ENCODE results near the gene ICE2. TPM values are rescaled to one million over a fixed set of nuclear protein-coding genes. Genes with fewer than 3 reads are reported as not detected.

Gene ICE2
- total RNA-seq, 1 donor from 2014 or later: 95.3 TPM

DNA sequence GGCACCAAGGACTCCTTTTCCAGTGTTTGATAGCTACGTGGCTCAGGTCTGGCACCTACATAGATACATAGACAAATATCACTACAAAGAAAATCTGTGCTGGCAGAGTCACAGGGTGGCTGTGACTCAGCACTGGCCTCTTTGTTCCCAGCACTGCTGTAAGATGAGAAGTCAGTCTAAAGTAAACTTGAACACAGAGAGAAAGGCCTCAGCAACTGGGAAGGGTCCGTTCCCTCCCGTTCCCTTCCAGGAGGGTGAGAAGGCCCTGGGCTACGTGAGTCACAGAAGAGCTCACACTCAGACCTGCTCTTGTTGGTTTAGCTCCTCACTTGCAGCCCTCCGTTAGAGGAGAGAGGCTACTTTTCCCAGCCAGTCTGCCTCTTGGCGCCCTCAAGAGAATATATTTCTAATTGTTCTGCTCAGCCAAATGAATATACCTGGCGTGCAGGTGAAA lies 104.3 kb downstream of the ICE2 start:
- H3K36me3 ChIP-seq: no peaks in the 10 kb centered on the region
- peak; percentile 35 for DNase-seq (ENCODE audit: low spot score)
- peaks cover 2% of the 10 kb centered on the region for H3K27me3 Mint-ChIP-seq (ENCODE audit: insufficient read depth, low read depth)
- no peaks in the 10 kb centered on the region for H3F3A ChIP-seq (ENCODE audit: low read depth)
- peaks cover 59% of the 10 kb centered on the region for H3K27me3 ChIP-seq
- peaks cover 5% of the 10 kb centered on the region for H3K36me3 Mint-ChIP-seq
- TF ChIP-seq EZH2phosphoT487 (IDR thresholded peaks at IDR 0.05) (no peak), EZH2 (IDR thresholded peaks at IDR 0.05) (no peak)
- TF ChIP-seq, protein P1, sequence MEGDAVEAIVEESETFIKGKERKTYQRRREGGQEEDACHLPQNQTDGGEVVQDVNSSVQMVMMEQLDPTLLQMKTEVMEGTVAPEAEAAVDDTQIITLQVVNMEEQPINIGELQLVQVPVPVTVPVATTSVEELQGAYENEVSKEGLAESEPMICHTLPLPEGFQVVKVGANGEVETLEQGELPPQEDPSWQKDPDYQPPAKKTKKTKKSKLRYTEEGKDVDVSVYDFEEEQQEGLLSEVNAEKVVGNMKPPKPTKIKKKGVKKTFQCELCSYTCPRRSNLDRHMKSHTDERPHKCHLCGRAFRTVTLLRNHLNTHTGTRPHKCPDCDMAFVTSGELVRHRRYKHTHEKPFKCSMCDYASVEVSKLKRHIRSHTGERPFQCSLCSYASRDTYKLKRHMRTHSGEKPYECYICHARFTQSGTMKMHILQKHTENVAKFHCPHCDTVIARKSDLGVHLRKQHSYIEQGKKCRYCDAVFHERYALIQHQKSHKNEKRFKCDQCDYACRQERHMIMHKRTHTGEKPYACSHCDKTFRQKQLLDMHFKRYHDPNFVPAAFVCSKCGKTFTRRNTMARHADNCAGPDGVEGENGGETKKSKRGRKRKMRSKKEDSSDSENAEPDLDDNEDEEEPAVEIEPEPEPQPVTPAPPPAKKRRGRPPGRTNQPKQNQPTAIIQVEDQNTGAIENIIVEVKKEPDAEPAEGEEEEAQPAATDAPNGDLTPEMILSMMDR (IDR thresholded peaks at IDR 0.05): no peak
- no peak overlapping the region for H3K9ac ChIP-seq
- H3K4me3 ChIP-seq: no peak overlapping the region
- H3K4me1 Mint-ChIP-seq: peaks cover 73% of the 10 kb centered on the region
- no peak overlapping the region for H3K4me2 ChIP-seq
- no peaks in the 10 kb centered on the region for H3K79me2 ChIP-seq (ENCODE audit: low read depth)
- no peaks in the 10 kb centered on the region for H4K20me1 ChIP-seq (ENCODE audit: low read depth)
- H3K4me3 Mint-ChIP-seq: peak overlapping the region; percentile 56
- H2AFZ ChIP-seq (replicated peaks): no peak overlapping the region
- H3K27ac ChIP-seq: no peak overlapping the region
- H3K9me3 Mint-ChIP-seq: no peaks in the 10 kb centered on the region
- no peaks in the 10 kb centered on the region for H3K9me3 ChIP-seq (ENCODE audit: low read depth)
- peaks cover 30% of the 10 kb centered on the region for H3K4me1 ChIP-seq
- H3K27ac Mint-ChIP-seq: peak overlapping the region; percentile 95

DNA sequence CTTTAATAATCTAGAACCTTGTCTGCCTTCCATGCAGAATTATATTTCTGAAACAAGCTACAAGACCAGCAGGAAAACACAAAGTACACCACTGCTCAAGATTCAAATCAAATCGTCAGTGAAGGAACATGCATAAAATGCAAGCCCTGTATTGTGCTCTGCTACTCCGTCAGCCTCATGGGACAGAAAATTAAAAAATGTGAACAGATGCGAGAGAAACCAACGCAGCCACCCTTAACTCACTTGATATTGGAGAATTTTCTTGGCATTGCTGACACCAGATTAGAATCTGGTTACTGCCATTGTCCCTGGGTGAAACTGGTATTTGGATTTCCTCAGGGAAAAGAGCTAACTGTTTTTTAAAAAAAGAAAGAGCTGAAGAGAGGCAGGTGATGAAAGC lies 104.7 kb downstream of the ICE2 start:
- H3K9me3 Mint-ChIP-seq: peaks cover under 1% of the 10 kb centered on the region
- Histone ChIP-seq H3K4me2 (no peak overlapping the region), H3K9me3 (ENCODE audit: low read depth) (no peaks in the 10 kb centered on the region), H3F3A (ENCODE audit: low read depth) (no peaks in the 10 kb centered on the region), H3K79me2 (ENCODE audit: low read depth) (no peaks in the 10 kb centered on the region), H3K36me3 (no peaks in the 10 kb centered on the region), H2AFZ (replicated peaks) (no peak overlapping the region), H3K9ac (no peak overlapping the region), H3K27ac (no peak overlapping the region), H3K27me3 (peaks cover 64% of the 10 kb centered on the region), H3K4me3 (no peak overlapping the region), H4K20me1 (ENCODE audit: low read depth) (no peaks in the 10 kb centered on the region), H3K4me1 (peaks cover 31% of the 10 kb centered on the region)
- no peak overlapping the region for H3K4me3 Mint-ChIP-seq
- peaks cover 2% of the 10 kb centered on the region for H3K27me3 Mint-ChIP-seq (ENCODE audit: insufficient read depth, low read depth)
- TF ChIP-seq, protein P1 (IDR thresholded peaks at IDR 0.05): no peak
- no peak for TF ChIP-seq EZH2phosphoT487 (IDR thresholded peaks at IDR 0.05)
- no peak for TF ChIP-seq EZH2 (IDR thresholded peaks at IDR 0.05)
- no peak for DNase-seq (ENCODE audit: low spot score)
- peaks cover 6% of the 10 kb centered on the region for H3K36me3 Mint-ChIP-seq
- H3K4me1 Mint-ChIP-seq: peaks cover 73% of the 10 kb centered on the region
- peak overlapping the region; percentile 95 for H3K27ac Mint-ChIP-seq

DNA sequence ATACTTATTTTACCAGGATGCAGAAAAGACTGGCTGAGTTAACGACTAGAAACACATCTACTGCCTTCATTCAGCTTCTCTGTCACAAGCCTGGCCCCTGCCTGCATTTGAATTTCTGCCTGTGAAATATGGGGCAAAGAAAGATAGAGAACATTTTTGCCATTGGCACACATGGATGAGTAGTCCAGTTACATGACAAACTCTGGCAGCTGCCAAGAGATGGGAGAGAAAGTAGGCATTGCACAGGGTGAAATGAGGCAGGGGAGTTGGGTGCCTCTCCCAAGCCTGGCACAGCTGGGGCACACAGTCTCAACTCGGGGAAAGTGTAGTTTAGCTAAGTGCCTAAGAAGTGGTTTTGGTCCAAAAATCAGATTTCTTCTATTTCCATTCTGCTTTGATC lies 105.2 kb downstream of the ICE2 start:
- Mint-ChIP-seq H3K36me3 (peaks cover 8% of the 10 kb centered on the region), H3K9me3 (peaks cover 2% of the 10 kb centered on the region), H3K27me3 (ENCODE audit: insufficient read depth, low read depth) (peaks cover 2% of the 10 kb centered on the region), H3K4me3 (no peak overlapping the region), H3K4me1 (peaks cover 76% of the 10 kb centered on the region), H3K27ac (peak overlapping the region; percentile 95)
- Histone ChIP-seq H3K36me3 (no peaks in the 10 kb centered on the region), H2AFZ (replicated peaks) (no peak overlapping the region), H3K4me2 (no peak overlapping the region), H3K79me2 (ENCODE audit: low read depth) (no peaks in the 10 kb centered on the region), H3K4me1 (peaks cover 35% of the 10 kb centered on the region), H3F3A (ENCODE audit: low read depth) (no peaks in the 10 kb centered on the region), H3K9me3 (ENCODE audit: low read depth) (no peaks in the 10 kb centered on the region), H3K9ac (no peak overlapping the region), H4K20me1 (ENCODE audit: low read depth) (no peaks in the 10 kb centered on the region), H3K27ac (no peak overlapping the region), H3K27me3 (peaks cover 68% of the 10 kb centered on the region), H3K4me3 (no peak overlapping the region)
- TF ChIP-seq, protein P1 (IDR thresholded peaks at IDR 0.05): no peak
- TF ChIP-seq EZH2 (IDR thresholded peaks at IDR 0.05): no peak
- no peak for DNase-seq (ENCODE audit: low spot score)
